ENCODE results near the gene TBC1D3G. TPM values are rescaled to one million over a fixed set of nuclear protein-coding genes. Genes with fewer than 3 reads are reported as not detected.
"Not testable (repeated sequence)": the region's sequence is repeated elsewhere in the genome, so short reads cannot be mapped to it uniquely, and the experiment has no call there.

The TBC1D3G gene
- total RNA-seq (not detected), polyA plus RNA-seq (under 1 TPM in 1 of 2 donors, not detected in 1; 0.75 TPM)
- long read RNA-seq, donor 1 = 0 reads
- long read RNA-seq, donor 2 = 0 reads

- ATAC-seq (ENCODE audit: low FRiP score); H3K9me3 ChIP-seq (ENCODE audit: control insufficient read depth, low read length); H3K36me3 ChIP-seq (ENCODE audit: control insufficient read depth in 1 of 2, insufficient read depth in 2 of 2, low read length in 1 of 2); intact Hi-C loops (cut with DNase I); H3K27me3 ChIP-seq (ENCODE audit: control insufficient read depth in 1 of 2, insufficient read depth in 2 of 2, low read length in 1 of 2); H3K4me1 ChIP-seq (ENCODE audit: control insufficient read depth in 1 of 2, insufficient read depth in 2 of 2, low read length in 2 of 2); H3K4me3 ChIP-seq (ENCODE audit: low read length in 2 of 2); DNase-seq; H3K27ac ChIP-seq (ENCODE audit: low read depth in 1 of 2, low read length in 2 of 2): not testable (repeated sequence)
- 70% methylated on average over 2 of the region's 9 CpGs; no CpG with 5 or more reads in 1 of the 2 donors for WGBS, 2 donors
These were observed at the start of gene TBC1D3G for GRCh38 chr17:36323584-36323983. Gene TBC1D3G (plus strand): TSS chr17:36323884. CDS start chr17:36325412, 1,528 bp downstream.

DNA sequence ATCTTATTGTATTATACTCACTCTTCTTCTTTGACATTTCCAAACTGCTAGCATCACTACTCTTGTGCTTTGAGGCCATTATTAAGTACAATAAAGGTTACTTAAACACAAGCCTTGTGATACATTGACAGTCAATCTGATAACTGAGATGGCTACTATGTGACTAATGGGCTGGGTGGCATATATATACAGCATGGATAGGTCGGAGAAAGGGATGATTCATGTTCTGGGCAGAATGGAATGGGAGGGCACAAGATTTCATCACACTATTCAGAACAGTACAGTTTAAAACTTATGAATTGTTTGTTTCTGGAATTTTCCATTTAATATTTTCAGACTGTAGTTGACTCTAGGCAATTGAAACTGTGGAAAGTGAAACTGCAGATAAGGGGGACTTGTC lies 40.4 kb upstream of the TBC1D3G start:
- H3K36me3 ChIP-seq (ENCODE audit: control insufficient read depth in 1 of 2, insufficient read depth in 2 of 2, low read length in 1 of 2); H3K9me3 ChIP-seq (ENCODE audit: control insufficient read depth, low read length); H3K4me1 ChIP-seq (ENCODE audit: control insufficient read depth in 1 of 2, insufficient read depth in 2 of 2, low read length in 2 of 2); DNase-seq; H3K4me3 ChIP-seq (ENCODE audit: low read length in 2 of 2); H3K27ac ChIP-seq (ENCODE audit: low read depth in 1 of 2, low read length in 2 of 2); intact Hi-C loops (cut with DNase I); H3K27me3 ChIP-seq (ENCODE audit: control insufficient read depth in 1 of 2, insufficient read depth in 2 of 2, low read length in 1 of 2); ATAC-seq (ENCODE audit: low FRiP score): not testable (repeated sequence)
- no CpG with 5 or more reads among the region's 1 CpG for WGBS, 2 donors

GRCh38 chr17:36284219-36284618 lies 39.5 kb upstream of the TBC1D3G start:
- H3K27me3 ChIP-seq (ENCODE audit: control insufficient read depth in 1 of 2, insufficient read depth in 2 of 2, low read length in 1 of 2); H3K4me1 ChIP-seq (ENCODE audit: control insufficient read depth in 1 of 2, insufficient read depth in 2 of 2, low read length in 2 of 2); H3K4me3 ChIP-seq (ENCODE audit: low read length in 2 of 2); H3K36me3 ChIP-seq (ENCODE audit: control insufficient read depth in 1 of 2, insufficient read depth in 2 of 2, low read length in 1 of 2); H3K27ac ChIP-seq (ENCODE audit: low read depth in 1 of 2, low read length in 2 of 2); DNase-seq; intact Hi-C loops (cut with DNase I); H3K9me3 ChIP-seq (ENCODE audit: control insufficient read depth, low read length); ATAC-seq (ENCODE audit: low FRiP score): not testable (repeated sequence)
- WGBS, 2 donors = 94 to 100% methylated on average over 3 to 5 of the region's 5 CpGs

DNA sequence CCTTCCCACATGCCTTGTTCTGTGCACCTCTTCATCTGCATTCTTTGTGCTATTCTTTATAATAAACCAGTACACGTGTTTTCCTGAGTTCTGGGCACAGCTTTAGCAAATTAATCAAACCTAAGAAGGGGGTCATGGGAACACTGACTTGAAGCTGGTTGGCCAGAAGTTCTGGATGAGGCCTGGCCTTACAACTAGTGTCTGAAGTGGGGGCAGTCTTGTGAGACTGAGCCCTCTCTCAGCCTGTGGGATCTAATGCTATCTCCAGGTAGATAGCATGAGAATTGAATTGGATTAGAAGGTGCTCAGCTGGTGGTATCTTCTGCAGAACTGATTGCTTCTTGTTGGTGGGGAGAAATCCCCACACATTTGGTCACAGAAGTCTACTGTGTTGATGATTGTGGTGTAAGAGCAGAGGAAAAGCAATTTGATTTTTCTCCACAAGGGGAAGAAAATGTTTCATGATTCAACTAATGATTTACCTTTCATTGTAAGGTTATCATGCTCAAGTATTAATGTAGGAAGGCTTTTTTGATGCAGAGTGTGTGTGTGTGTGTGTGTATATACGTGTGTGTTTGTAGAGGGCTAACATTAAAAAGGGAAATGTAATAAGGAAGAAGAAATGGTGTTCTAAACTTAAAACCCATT lies 33.6 kb upstream of the TBC1D3G start:
- intact Hi-C loops (cut with DNase I); H3K27me3 ChIP-seq (ENCODE audit: control insufficient read depth in 1 of 2, insufficient read depth in 2 of 2, low read length in 1 of 2); DNase-seq; H3K4me3 ChIP-seq (ENCODE audit: low read length in 2 of 2); H3K9me3 ChIP-seq (ENCODE audit: control insufficient read depth, low read length); H3K27ac ChIP-seq (ENCODE audit: low read depth in 1 of 2, low read length in 2 of 2); H3K4me1 ChIP-seq (ENCODE audit: control insufficient read depth in 1 of 2, insufficient read depth in 2 of 2, low read length in 2 of 2); ATAC-seq (ENCODE audit: low FRiP score); H3K36me3 ChIP-seq (ENCODE audit: control insufficient read depth in 1 of 2, insufficient read depth in 2 of 2, low read length in 1 of 2): not testable (repeated sequence)
- WGBS, 2 donors = 57 to 60% methylated on average over 1 of the region's 2 CpGs

DNA sequence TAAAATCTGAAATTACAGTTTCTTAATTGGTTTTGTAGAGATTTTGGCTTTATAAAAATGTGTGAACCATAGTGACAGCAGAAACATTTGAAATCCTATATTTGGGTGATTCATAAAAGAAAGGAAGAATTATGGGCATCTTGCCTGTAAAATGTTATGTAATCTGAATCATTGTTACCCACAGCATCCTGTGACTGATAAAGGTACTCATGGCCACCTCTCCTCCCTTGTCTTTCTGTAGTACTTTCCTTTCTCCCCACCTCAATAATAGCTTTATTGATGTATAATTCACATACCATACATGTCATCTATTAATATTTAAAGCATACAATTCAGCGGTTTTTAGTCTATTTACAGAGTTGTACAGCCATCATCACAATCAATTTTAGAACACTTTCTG lies 28.5 kb upstream of the TBC1D3G start:
- H3K27me3 ChIP-seq (ENCODE audit: control insufficient read depth in 1 of 2, insufficient read depth in 2 of 2, low read length in 1 of 2); H3K4me3 ChIP-seq (ENCODE audit: low read length in 2 of 2); H3K27ac ChIP-seq (ENCODE audit: low read depth in 1 of 2, low read length in 2 of 2); DNase-seq; H3K4me1 ChIP-seq (ENCODE audit: control insufficient read depth in 1 of 2, insufficient read depth in 2 of 2, low read length in 2 of 2); ATAC-seq (ENCODE audit: low FRiP score); intact Hi-C loops (cut with DNase I); H3K36me3 ChIP-seq (ENCODE audit: control insufficient read depth in 1 of 2, insufficient read depth in 2 of 2, low read length in 1 of 2); H3K9me3 ChIP-seq (ENCODE audit: control insufficient read depth, low read length): not testable (repeated sequence)
- WGBS, 2 donors = no CpG with 5 or more reads among the region's 1 CpG

GRCh38 chr17:36315736-36316135 lies 7.9 kb upstream of the TBC1D3G start:
- H3K27ac ChIP-seq (ENCODE audit: low read depth in 1 of 2, low read length in 2 of 2); H3K27me3 ChIP-seq (ENCODE audit: control insufficient read depth in 1 of 2, insufficient read depth in 2 of 2, low read length in 1 of 2); H3K36me3 ChIP-seq (ENCODE audit: control insufficient read depth in 1 of 2, insufficient read depth in 2 of 2, low read length in 1 of 2); H3K9me3 ChIP-seq (ENCODE audit: control insufficient read depth, low read length); H3K4me1 ChIP-seq (ENCODE audit: control insufficient read depth in 1 of 2, insufficient read depth in 2 of 2, low read length in 2 of 2); ATAC-seq (ENCODE audit: low FRiP score); DNase-seq; intact Hi-C loops (cut with DNase I); H3K4me3 ChIP-seq (ENCODE audit: low read length in 2 of 2): not testable (repeated sequence)
- WGBS, 2 donors = no CpG with 5 or more reads among the region's 2 CpGs

GRCh38 chr17:36362496-36362895 lies 38.8 kb downstream of the TBC1D3G start:
- 80 to 85% methylated on average over 2 to 4 of the region's 6 CpGs for WGBS, 2 donors
- intact Hi-C loops (cut with DNase I); H3K4me1 ChIP-seq (ENCODE audit: control insufficient read depth in 1 of 2, insufficient read depth in 2 of 2, low read length in 2 of 2): not testable (repeated sequence)

DNA sequence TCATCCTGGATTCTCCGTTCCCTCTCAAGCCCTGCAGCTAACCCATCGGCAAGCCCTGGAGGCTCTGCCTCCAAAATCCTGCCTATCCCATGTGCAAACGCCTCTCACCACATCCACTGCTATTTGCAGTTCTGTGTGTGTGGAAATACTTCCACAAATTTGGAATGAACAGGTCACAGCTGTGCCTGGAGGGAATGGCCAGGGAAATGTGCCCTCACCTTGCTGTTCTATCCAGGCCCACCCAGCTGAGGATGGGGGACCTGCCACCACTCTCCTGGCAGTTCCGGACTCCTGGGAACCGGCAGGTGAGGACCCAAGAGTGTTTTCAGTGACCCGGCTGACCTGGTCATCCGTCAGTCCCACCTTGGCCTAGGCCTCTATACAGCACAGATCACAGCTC lies 52.3 kb downstream of the TBC1D3G start:
- H3K27ac ChIP-seq (ENCODE audit: low read depth in 1 of 2, low read length in 2 of 2); H3K4me1 ChIP-seq (ENCODE audit: control insufficient read depth in 1 of 2, insufficient read depth in 2 of 2, low read length in 2 of 2); DNase-seq; H3K9me3 ChIP-seq (ENCODE audit: control insufficient read depth, low read length); ATAC-seq (ENCODE audit: low FRiP score); H3K27me3 ChIP-seq (ENCODE audit: control insufficient read depth in 1 of 2, insufficient read depth in 2 of 2, low read length in 1 of 2); H3K36me3 ChIP-seq (ENCODE audit: control insufficient read depth in 1 of 2, insufficient read depth in 2 of 2, low read length in 1 of 2); intact Hi-C loops (cut with DNase I); H3K4me3 ChIP-seq (ENCODE audit: low read length in 2 of 2): not testable (repeated sequence)
- WGBS, 2 donors = 100% methylated on average over 1 of the region's 7 CpGs; no CpG with 5 or more reads in 1 of the 2 donors

More at GRCh38 chr17:36362496-36362895, 38.8 kb downstream of the TBC1D3G start:
- not testable (repeated sequence) for H3K9me3 ChIP-seq (ENCODE audit: control insufficient read depth, low read length); DNase-seq; ATAC-seq (ENCODE audit: low FRiP score); H3K36me3 ChIP-seq (ENCODE audit: control insufficient read depth in 1 of 2, insufficient read depth in 2 of 2, low read length in 1 of 2); H3K4me3 ChIP-seq (ENCODE audit: low read length in 2 of 2); H3K27ac ChIP-seq (ENCODE audit: low read depth in 1 of 2, low read length in 2 of 2); H3K27me3 ChIP-seq (ENCODE audit: control insufficient read depth in 1 of 2, insufficient read depth in 2 of 2, low read length in 1 of 2)

Data from aorta (tissue), 5 donors.